GM19240 (cell line): ENCODE data around the gene BCAM.
"Not testable (repeated sequence)": the region's sequence is repeated elsewhere in the genome, so short reads cannot be mapped to it uniquely, and the experiment has no call there.

Experiments used
- DNase-seq: peaks from one replicate; pipeline ENCODE4 v3.0.0; 2011; ENCODE audit warnings: low spot score; ENCODE audit not compliant: insufficient read length

Gene BCAM

GRCh38 chr19:44848036-44848811 is 39.3 kb downstream of the BCAM start:
- DNase-seq: no peak

- DNase-seq: no peak
Measured at GRCh38 chr19:44848812-44849447, 40.0 kb downstream of the BCAM start.

GRCh38 chr19:44850641-44851109 is 41.8 kb downstream of the BCAM start:
- DNase-seq: no peak

- no peak for DNase-seq
Measured at GRCh38 chr19:44851427-44851826, 42.5 kb downstream of the BCAM start.

DNA sequence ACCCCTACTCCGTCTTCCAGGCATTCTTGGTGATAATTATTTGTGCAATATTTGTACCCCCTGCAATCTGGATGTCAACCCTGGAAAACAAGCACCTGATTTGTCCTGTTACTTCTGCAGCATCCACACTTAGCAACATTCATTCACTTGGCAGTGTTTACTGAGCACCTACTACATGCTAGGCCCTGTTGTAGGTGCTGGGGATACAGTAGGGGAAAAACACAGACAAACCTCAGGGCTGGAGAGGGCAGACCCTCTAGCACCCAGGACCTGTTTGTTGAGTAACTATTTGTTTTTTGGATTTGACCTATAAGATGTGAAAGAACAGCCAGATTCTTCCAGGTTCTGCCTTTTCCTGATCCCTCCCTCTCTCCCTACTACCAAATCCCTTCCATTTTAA is 46.7 kb downstream of the BCAM start:
- DNase-seq: no peak

GRCh38 chr19:44856421-44857083 is 47.6 kb downstream of the BCAM start:
- DNase-seq: no peak

- no peak for DNase-seq
Measured at GRCh38 chr19:44857837-44858236, 48.9 kb downstream of the BCAM start.

DNA sequence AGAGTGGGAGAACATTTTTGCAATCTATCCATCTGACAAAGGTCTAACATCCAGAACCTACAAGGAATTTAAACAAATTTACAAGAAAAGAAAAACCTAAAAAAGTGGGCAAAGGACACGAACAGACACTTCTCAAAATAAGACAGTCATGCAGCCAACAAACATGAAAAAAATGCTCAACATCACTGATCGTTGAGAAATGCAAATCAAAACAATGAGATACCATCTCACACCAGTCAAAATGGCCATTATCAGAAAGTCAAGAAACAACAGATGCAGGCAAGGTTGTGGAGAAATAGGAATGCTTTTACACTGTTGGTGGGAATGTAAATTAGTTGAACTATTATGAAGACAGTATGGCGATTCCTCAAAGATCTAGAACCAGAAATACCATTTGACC is 52.7 kb downstream of the BCAM start:
- not testable (repeated sequence) for DNase-seq

DNA sequence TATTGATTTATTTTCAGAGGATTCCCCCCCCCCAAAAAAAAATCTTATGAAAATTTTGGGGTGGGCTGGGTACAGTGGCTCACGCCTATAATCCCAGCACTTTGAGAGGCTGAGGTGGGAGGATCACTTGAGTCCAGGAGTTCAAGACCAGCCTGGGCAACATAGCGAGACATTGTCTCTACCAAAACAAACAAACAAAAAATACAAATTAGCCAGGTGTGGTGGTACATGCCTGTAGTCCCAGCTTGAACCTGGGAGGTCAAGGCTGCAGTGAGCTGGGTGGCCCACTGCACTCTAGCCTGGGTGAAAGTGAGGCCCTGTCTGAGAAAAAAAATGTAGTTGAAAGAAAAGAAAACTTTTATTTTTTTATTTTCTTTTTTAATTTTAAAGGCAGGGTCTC is 55.1 kb downstream of the BCAM start:
- DNase-seq: no peak

GRCh38 chr19:44865196-44865767 is 56.4 kb downstream of the BCAM start:
- no peak for DNase-seq

DNA sequence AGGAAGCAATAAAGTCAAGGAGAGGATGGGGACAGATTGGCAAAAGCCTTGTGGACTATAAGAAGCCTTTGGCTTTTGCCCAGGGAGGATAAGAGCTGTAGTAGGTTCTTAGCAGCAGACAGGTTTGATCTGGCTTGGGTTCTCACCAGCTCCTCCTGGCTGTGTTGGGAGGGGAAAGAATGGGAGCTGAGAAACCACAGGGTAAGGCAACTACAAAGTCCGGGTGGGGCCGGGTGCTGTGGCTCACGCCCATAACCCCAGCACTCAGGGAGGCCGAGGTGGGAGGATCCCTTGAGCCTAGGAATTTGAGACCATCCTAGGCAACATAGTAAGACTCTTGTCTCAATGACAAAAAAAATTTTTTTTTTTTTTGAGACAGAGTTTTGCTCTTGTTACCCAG is 57.8 kb downstream of the BCAM start:
- no peak for DNase-seq

DNA sequence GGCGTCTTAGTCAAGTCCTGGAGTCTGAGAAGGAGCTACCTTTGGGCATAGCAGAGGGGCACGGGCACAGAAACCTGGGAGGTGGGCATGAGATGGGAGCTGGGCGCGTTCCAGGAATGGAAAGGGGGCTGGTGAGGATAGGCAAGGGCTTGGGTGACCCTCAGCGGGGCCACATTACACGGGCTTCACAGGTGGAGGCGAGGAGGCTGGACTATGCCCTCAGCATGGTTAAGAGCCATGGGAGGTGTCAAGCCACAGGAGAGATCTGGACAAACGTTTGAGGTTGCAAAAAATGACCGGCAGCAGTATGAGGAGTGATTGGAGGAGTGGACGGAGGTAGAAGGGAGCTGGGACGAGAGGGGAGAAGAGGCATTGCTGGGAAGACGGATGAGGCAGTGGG is 58.7 kb downstream of the BCAM start:
- DNase-seq: no peak

DNA sequence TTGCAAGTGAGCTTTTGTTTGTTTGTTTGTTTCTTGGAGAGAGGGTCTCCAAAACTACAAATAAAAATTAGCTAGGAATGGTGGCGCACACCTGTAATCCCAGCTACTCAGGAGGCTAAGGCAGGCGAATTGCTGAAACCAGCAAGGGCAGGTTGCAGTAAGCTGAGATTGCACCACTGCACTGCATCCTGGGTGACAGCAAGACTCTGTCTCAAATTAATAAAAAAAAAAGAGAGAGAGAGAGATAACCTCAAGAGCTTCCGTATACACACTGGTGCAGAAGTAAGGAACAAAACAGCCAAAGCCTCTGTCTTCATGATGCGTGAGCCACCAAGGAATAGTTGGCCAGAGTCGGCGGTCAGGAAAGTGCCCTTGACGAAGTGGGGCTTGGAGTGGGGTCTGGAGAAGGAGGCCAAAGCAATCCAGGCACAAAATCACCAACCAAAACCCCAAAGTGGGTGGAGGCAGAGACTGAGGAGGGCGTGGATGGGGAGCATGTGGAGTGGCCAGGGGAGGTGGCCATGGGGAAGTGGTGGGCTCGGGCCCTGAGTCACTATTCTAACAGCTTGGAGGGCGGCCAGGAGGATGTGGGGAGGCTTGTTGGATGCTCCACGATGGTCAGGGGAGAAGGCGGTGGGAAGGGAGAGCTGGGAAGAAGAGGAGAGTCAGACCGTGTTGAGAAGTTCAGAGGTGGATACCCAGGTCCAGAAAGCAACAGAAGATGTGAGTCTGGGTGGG is 61.0 kb downstream of the BCAM start:
- no peak for DNase-seq
